Measurements from ENCODE around the gene R3HDM4.
A peak's percentile ranks its signal among the peaks of the same experiment; 100 is the strongest.

Gene R3HDM4

GRCh38 chr19:870963-871401 lies 42.0 kb downstream of the R3HDM4 start:
- TF ChIP-seq, protein P1, sequence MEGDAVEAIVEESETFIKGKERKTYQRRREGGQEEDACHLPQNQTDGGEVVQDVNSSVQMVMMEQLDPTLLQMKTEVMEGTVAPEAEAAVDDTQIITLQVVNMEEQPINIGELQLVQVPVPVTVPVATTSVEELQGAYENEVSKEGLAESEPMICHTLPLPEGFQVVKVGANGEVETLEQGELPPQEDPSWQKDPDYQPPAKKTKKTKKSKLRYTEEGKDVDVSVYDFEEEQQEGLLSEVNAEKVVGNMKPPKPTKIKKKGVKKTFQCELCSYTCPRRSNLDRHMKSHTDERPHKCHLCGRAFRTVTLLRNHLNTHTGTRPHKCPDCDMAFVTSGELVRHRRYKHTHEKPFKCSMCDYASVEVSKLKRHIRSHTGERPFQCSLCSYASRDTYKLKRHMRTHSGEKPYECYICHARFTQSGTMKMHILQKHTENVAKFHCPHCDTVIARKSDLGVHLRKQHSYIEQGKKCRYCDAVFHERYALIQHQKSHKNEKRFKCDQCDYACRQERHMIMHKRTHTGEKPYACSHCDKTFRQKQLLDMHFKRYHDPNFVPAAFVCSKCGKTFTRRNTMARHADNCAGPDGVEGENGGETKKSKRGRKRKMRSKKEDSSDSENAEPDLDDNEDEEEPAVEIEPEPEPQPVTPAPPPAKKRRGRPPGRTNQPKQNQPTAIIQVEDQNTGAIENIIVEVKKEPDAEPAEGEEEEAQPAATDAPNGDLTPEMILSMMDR (IDR thresholded peaks at IDR 0.05; ENCODE audit: low read length, missing control alignments): no peak
- DNase-seq (ENCODE audit: low read depth): no peak

GRCh38 chr19:870314-870713 lies 42.7 kb downstream of the R3HDM4 start:
- no peak for DNase-seq (ENCODE audit: low read depth)
- TF ChIP-seq, protein P1 (IDR thresholded peaks at IDR 0.05; ENCODE audit: low read length, missing control alignments): no peak
- no peak overlapping the region for H3K4me3 ChIP-seq (replicated peaks; ENCODE audit: low read depth, low read length)

More at GRCh38 chr19:870963-871401, 42.0 kb downstream of the R3HDM4 start:
- no peak overlapping the region for H3K4me3 ChIP-seq (replicated peaks; ENCODE audit: low read depth, low read length)

- TF ChIP-seq, protein P1 (IDR thresholded peaks at IDR 0.05; ENCODE audit: low read length, missing control alignments): no peak
- H3K4me3 ChIP-seq (replicated peaks; ENCODE audit: low read depth, low read length): no peak overlapping the region
- DNase-seq (ENCODE audit: low read depth): peak; percentile 89
These were observed 43.5 kb downstream of the R3HDM4 start for GRCh38 chr19:869245-870177.

DNA sequence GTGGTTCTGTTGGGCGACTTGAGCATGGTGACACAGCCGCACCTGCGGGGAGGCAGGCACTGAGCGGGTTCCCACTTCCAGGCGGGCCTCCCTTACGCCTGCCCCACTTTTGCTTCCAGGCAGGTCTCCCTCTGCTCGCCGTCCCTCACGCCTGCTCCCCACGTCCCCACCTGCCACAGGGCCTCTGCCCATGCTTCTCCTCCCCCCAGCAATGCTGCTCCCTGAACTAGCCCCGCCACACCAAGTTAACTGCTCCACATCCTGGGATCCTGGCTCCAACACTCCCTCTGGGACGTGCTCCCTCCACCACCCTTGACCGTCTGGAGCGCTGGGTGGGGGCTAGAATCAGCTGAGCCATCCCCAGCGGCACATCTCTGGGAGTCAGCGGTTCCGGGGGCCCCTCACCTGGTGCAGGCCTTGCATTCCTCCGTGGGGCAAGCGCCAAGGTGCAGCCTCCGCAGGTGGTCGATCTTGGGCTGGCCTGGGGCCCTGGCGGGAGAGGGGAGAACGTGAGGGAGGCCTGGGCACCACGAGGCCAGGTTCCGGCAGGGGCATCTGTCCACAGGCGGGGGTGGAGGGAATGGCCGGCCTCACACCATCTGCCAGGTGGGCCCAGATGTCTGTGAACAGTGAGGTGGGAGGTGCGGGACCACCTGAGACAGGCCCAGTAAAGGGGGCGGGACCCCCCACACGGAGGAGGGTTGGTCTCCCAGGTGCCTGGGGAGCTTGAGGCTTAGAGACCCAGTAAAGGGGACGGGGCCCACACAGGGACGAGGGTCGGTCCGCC lies 44.4 kb downstream of the R3HDM4 start:
- TF ChIP-seq, protein P1 (IDR thresholded peaks at IDR 0.05; ENCODE audit: low read length, missing control alignments): no peak
- DNase-seq (ENCODE audit: low read depth): no peak
- H3K4me3 ChIP-seq (replicated peaks; ENCODE audit: low read depth, low read length): no peak overlapping the region

DNA sequence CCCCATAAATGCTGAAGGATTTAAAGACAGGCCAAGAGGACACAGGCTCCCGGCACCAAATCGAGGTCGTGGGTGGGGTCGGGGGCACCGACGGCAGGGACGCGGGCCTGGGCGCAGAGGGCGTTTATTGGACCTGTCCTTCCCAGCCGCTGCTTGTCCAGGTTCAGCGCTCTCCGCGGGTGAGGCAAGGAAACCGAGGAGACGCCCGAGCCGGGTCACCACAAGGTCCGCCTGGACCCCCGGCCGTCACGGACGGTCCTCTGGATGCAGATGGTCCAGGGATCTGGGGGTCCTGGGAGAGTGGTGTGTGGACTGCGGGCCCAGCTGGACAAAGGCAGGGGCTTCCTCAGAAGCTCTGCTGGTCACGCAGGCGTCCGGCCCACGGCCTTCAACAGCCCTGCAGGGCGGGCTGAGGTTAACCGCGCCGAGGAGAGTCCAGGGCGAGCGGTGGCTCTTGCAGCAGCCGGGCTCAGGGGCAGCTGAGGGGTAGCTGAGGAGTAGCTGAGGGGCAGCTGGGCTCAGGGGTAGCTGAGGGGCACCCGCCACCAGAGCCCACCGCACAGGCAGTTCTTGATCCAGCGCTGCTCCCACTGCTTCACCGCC lies 45.1 kb downstream of the R3HDM4 start:
- H3K4me3 ChIP-seq (replicated peaks; ENCODE audit: low read depth, low read length): no peak overlapping the region
- no peak for DNase-seq (ENCODE audit: low read depth)
- TF ChIP-seq, protein P1 (IDR thresholded peaks at IDR 0.05; ENCODE audit: low read length, missing control alignments): no peak

DNA sequence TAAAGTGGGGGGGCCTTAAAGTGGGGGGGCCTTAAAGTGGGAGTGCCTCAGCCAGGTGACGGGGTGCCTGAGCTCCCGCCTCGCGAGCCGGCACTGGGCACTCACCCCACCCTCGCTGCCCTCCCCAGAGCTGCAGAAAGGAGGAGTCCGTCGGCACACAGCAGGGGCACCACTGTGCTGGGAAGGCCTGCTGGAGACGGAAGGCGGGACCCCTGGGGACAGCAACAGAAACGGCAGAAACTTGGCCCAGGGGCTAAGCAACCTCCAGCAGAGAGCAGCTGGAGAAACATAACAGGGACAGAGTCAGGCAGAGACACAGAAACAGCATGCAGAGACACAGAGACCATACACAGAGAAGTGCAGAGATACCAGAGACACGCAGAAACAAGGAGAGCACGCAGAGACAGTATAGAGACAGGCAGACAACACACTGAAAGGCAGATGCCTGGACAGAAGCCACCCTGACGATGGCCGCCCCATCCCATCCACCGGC lies 45.7 kb downstream of the R3HDM4 start:
- TF ChIP-seq, protein P1 (IDR thresholded peaks at IDR 0.05; ENCODE audit: low read length, missing control alignments): no peak
- no peak for DNase-seq (ENCODE audit: low read depth)
- no peak overlapping the region for H3K4me3 ChIP-seq (replicated peaks; ENCODE audit: low read depth, low read length)

Data from fibroblast of pulmonary artery (primary cell).